WTC11 (cell line): ENCODE measurements around the gene COL26A1. TPM values are rescaled to one million over a fixed set of nuclear protein-coding genes. Genes with fewer than 3 reads are reported as not detected.

Experiments used
- ATAC-seq: fragments of 200-7000 bp; cut with Tn5 transposase; 2 replicates; pipeline ENCODE4 v1.10.0; 2021; ENCODE audit warnings: mild to moderate bottlenecking, moderate library complexity
- CTCF ChIA-PET: fragments of 300-600 bp; sonication (Branson Sonifier 250); formaldehyde crosslinking; loops from one replicate; lab custom pipeline; 2021; ENCODE audit warnings: antibody characterized with exemption; lab: Charles Lee
- POLR2A ChIA-PET: fragments of 350-600 bp; sonication (Branson Sonifier 250); formaldehyde crosslinking; loops from one replicate; lab custom pipeline; 2021; ENCODE audit warnings: antibody characterized with exemption; lab: Charles Lee
- DNase-seq: peaks from one replicate; pipeline ENCODE4 v3.0.0; 2021; ENCODE audit warnings: low spot score
- H3K27ac Mint-ChIP-seq: 2 replicates; pipeline ENCODE4 v1.8.0; 2021; ENCODE audit warnings: mixed read lengths
- H3K27me3 Mint-ChIP-seq: 2 replicates; pipeline ENCODE4 v1.8.0; 2021; ENCODE audit warnings: low read depth, mild to moderate bottlenecking, moderate library complexity, mixed read lengths
- H3K36me3 Mint-ChIP-seq: 2 replicates; pipeline ENCODE4 v1.8.0; 2021; ENCODE audit warnings: mixed read lengths
- H3K4me1 Mint-ChIP-seq: 2 replicates; pipeline ENCODE4 v1.8.0; 2022; ENCODE audit warnings: mixed read lengths
- H3K4me3 Mint-ChIP-seq: 2 replicates; pipeline ENCODE4 v1.8.0; 2021; ENCODE audit warnings: mild to moderate bottlenecking, moderate library complexity, mixed read lengths
- H3K9me3 Mint-ChIP-seq: 2 replicates; pipeline ENCODE4 v1.8.0; 2021; ENCODE audit warnings: mixed read lengths
- ATF2 ChIP-seq: sonication (generic); formaldehyde crosslinking; IDR thresholded peaks from 2 replicates; pipeline ENCODE4 v1.8.1; 2022; ENCODE audit warnings: low read depth, missing genetic modification reagents, borderline replicate concordance
- GTF2I ChIP-seq: fragments of 250-450 bp; sonication (Bioruptor Pico); conservative IDR thresholded peaks from 2 replicates; pipeline ENCODE4 v1.4.0; 2021; ENCODE audit warnings: mild to moderate bottlenecking
- HMGXB4 ChIP-seq: sonication (generic); formaldehyde crosslinking; IDR thresholded peaks from 2 replicates; pipeline ENCODE4 v1.8.1; 2023; ENCODE audit warnings: mild to moderate bottlenecking, moderate library complexity, missing genetic modification reagents
- OVOL2 ChIP-seq: fragments of 250-450 bp; sonication (Bioruptor Pico); IDR thresholded peaks from 2 replicates; pipeline ENCODE4 v1.9.0; 2021; ENCODE audit warnings: mild to moderate bottlenecking, borderline replicate concordance
- PREB ChIP-seq: sonication (generic); formaldehyde crosslinking; IDR thresholded peaks from 2 replicates; pipeline ENCODE4 v1.8.1; 2022; ENCODE audit warnings: mild to moderate bottlenecking, missing genetic modification reagents, moderate library complexity, borderline replicate concordance
- RELA ChIP-seq: sonication (generic); formaldehyde crosslinking; IDR thresholded peaks from 2 replicates; pipeline ENCODE4 v1.8.1; 2022; ENCODE audit warnings: missing genetic modification reagents, mild to moderate bottlenecking, borderline replicate concordance
- SMAD3 ChIP-seq: sonication (generic); formaldehyde crosslinking; IDR thresholded peaks from 2 replicates; pipeline ENCODE4 v1.8.0; 2022; ENCODE audit warnings: missing genetic modification reagents, mild to moderate bottlenecking, borderline replicate concordance
- TCF7 ChIP-seq: sonication (generic); formaldehyde crosslinking; IDR thresholded peaks from 2 replicates; pipeline ENCODE4 v1.8.0; 2022; ENCODE audit warnings: mild to moderate bottlenecking, low read depth, missing genetic modification reagents, moderate library complexity
- ZNF512 ChIP-seq: sonication (generic); formaldehyde crosslinking; IDR thresholded peaks from 2 replicates; pipeline ENCODE4 v1.8.1; 2022; ENCODE audit warnings: missing genetic modification reagents, borderline replicate concordance
- total RNA-seq: library from RNA; stranded (reverse); gene quantifications from 3 replicates; pipeline ENCODE4 v1.2.3, GENCODE V29; 2021
- TF ChIP-seq, protein P1 (sequence below): fragments of 250-450 bp; sonication (Bioruptor Pico); IDR thresholded peaks from 2 replicates; pipeline ENCODE4 v2.1.2; 2022; ENCODE audit warnings: mild to moderate bottlenecking, moderate library complexity
- TF ChIP-seq, protein P2 (sequence below): fragments of 250-450 bp; sonication (Bioruptor Pico); IDR thresholded peaks from 2 replicates; pipeline ENCODE4 v1.9.0; 2021; ENCODE audit warnings: mild to moderate bottlenecking

The COL26A1 gene
- total RNA-seq, 1 experiment from 2014 or later: 64.4 TPM

DNA sequence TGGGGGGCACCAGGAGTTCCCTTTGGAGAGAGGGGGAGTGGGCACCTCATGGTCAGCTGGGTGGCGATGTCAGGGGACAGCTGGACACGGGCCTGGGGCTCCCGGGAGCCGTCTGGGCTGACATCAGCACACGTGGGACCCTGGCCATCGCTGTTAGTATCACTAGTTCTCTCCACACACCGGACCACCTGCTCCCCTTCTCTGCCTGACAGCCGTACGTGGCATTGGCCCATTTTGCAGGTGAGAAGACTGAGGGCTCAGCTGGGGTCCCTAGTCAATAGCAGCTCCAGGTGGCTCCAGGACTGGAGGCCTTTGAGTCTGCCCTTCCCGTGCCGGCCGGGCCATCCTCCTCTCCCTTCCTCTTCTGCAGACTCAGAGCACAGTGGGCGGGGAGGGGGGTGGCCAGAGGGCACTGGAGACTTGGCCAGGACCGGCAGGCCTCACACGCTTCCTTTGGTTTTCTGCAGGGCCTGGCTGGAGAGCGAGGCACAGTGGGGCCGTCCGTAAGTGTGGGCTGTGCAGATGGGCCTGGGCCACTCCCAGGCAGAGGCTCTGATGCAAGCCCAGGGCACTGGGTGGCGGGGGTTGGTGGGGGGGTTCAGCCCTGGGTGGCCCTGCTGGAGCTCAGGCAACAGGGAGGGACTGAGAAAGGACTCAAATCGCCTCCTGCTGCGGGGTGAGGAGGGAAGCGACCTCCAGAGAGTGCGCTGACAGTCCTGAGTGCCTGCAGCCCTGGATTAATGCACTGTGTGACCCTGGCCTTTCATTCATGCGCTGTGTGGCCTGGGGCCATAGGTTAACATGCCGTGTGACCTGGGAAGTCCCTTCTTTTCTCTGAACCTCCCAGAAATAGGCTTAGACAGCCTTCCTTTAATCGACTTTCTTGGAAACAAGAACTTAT, 188.2 kb downstream of the COL26A1 start:
- DNase-seq: peak; percentile 11
- Mint-ChIP-seq H3K4me3 (no peak overlapping the region), H3K4me1 (no peaks in the 10 kb centered on the region), H3K36me3 (peaks cover 17% of the 10 kb centered on the region), H3K9me3 (no peaks in the 10 kb centered on the region)
- POLR2A ChIA-PET: no interaction called here
- TF ChIP-seq, protein P1, sequence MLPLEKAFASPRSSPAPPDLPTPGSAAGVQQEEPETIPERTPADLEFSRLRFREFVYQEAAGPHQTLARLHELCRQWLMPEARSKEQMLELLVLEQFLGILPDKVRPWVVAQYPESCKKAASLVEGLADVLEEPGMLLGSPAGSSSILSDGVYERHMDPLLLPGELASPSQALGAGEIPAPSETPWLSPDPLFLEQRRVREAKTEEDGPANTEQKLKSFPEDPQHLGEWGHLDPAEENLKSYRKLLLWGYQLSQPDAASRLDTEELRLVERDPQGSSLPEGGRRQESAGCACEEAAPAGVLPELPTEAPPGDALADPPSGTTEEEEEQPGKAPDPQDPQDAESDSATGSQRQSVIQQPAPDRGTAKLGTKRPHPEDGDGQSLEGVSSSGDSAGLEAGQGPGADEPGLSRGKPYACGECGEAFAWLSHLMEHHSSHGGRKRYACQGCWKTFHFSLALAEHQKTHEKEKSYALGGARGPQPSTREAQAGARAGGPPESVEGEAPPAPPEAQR (CRISPR knock-in tag): no peak
- 0 out of 2 replicates have a peak, but pooled peaks have one; percentile 64 for TF ChIP-seq GTF2I (CRISPR knock-in tag)
- TF ChIP-seq, all 79 proteins: peak for 1
- H3K27me3 Mint-ChIP-seq: no peaks in the 10 kb centered on the region
- H3K27ac Mint-ChIP-seq: no peak overlapping the region
- ATAC-seq: no peak; the same call in 1 of the 2 replicates
- CTCF ChIA-PET: no interaction called here

GRCh38 chr7:101553018-101553770, 190.5 kb downstream of the COL26A1 start:
- Mint-ChIP-seq H3K36me3 (peaks cover 6% of the 10 kb centered on the region; the same call in 1 of the 2 replicates), H3K27ac (peak overlapping the region; percentile 57; the same call in 1 of the 2 replicates), H3K27me3 (no peaks in the 10 kb centered on the region), H3K4me1 (no peaks in the 10 kb centered on the region), H3K9me3 (no peaks in the 10 kb centered on the region), H3K4me3 (no peak overlapping the region)
- ChIA-PET CTCF (no interaction called here), POLR2A (no interaction called here)
- DNase-seq: peak; percentile 7
- no peak for ATAC-seq
- no peak for TF ChIP-seq SMAD3 (CRISPR knock-in tag)

GRCh38 chr7:101553771-101554445, 191.2 kb downstream of the COL26A1 start:
- Mint-ChIP-seq H3K27ac (peak overlapping the region; percentile 57; the same call in 1 of the 2 replicates), H3K27me3 (no peaks in the 10 kb centered on the region), H3K4me3 (no peak overlapping the region), H3K9me3 (no peaks in the 10 kb centered on the region), H3K4me1 (no peaks in the 10 kb centered on the region), H3K36me3 (peaks cover 6% of the 10 kb centered on the region; the same call in 1 of the 2 replicates)
- ChIA-PET CTCF (interaction anchor here (0.9 kb wide), 1 partner anchor 16 kb away, joined by 4 read pairs; no protein-coding TSS in a partner anchor), POLR2A (no interaction called here)
- DNase-seq (peak; percentile 9), ATAC-seq (no peak)
- TF ChIP-seq ZNF512 (CRISPR knock-in tag) (no peak), RELA (no peak), OVOL2 (CRISPR knock-in tag) (no peak), TCF7 (CRISPR knock-in tag) (no peak), ATF2 (no peak)

DNA sequence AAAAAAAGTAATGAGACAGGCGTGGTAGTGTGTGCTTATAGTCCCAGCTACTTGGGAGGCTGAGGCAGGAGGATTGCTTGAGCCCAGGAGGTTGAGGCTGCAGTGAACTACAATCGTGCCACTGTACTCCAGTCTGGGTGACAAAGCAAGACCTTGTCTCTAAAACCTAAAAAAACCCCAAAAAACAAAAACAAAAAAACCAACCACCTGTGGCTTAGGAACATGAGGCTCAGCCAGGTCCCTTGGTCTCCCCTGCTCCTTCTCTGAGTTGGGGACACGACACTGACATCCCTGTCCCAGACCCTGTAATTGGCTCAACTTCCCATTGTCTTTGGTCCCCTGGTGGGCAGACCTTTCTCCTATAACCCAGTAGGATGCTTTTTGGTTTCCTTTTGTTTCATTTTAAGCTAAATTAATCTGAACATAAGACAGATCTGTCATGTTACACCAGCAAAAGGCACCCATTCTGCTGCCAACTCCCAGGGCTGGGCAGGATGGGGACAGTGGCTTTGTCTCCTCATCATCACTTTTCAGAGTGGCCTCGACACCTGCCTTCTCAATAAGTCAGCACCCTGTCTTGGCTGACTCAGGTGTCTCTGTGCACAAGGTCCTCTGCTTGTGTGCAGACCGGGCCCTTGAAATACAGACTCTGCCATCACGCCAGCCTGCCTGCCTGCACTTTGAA, 192.1 kb downstream of the COL26A1 start:
- H3K9me3 Mint-ChIP-seq: no peaks in the 10 kb centered on the region
- no peaks in the 10 kb centered on the region for H3K27me3 Mint-ChIP-seq
- no peak overlapping the region for H3K27ac Mint-ChIP-seq
- H3K36me3 Mint-ChIP-seq: peaks cover 4% of the 10 kb centered on the region; the same call in 1 of the 2 replicates
- POLR2A ChIA-PET: no interaction called here
- CTCF ChIA-PET: interaction anchor here (0.6 to 0.9 kb wide), 3 partner anchors 13 to 265 kb away, joined by 3 to 4 read pairs (median 3); no protein-coding TSS in a partner anchor
- no peak for ATAC-seq
- no peaks in the 10 kb centered on the region for H3K4me1 Mint-ChIP-seq
- DNase-seq: no peak
- H3K4me3 Mint-ChIP-seq: no peak overlapping the region
- TF ChIP-seq, protein P2, sequence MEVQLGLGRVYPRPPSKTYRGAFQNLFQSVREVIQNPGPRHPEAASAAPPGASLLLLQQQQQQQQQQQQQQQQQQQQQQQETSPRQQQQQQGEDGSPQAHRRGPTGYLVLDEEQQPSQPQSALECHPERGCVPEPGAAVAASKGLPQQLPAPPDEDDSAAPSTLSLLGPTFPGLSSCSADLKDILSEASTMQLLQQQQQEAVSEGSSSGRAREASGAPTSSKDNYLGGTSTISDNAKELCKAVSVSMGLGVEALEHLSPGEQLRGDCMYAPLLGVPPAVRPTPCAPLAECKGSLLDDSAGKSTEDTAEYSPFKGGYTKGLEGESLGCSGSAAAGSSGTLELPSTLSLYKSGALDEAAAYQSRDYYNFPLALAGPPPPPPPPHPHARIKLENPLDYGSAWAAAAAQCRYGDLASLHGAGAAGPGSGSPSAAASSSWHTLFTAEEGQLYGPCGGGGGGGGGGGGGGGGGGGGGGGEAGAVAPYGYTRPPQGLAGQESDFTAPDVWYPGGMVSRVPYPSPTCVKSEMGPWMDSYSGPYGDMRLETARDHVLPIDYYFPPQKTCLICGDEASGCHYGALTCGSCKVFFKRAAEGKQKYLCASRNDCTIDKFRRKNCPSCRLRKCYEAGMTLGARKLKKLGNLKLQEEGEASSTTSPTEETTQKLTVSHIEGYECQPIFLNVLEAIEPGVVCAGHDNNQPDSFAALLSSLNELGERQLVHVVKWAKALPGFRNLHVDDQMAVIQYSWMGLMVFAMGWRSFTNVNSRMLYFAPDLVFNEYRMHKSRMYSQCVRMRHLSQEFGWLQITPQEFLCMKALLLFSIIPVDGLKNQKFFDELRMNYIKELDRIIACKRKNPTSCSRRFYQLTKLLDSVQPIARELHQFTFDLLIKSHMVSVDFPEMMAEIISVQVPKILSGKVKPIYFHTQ (CRISPR knock-in tag): no peak
- TF ChIP-seq HMGXB4 (CRISPR knock-in tag) (no peak), SMAD3 (CRISPR knock-in tag) (no peak), PREB (CRISPR knock-in tag) (no peak)
